AML-193 (cell line): Measurements from ENCODE around the gene SYT9.

Experiments
- DNase-seq, 2 experiments: peaks; one replicate each; lab custom pipeline; 2025; lab: John Stamatoyannopoulos, UW

The SYT9 gene

DNA sequence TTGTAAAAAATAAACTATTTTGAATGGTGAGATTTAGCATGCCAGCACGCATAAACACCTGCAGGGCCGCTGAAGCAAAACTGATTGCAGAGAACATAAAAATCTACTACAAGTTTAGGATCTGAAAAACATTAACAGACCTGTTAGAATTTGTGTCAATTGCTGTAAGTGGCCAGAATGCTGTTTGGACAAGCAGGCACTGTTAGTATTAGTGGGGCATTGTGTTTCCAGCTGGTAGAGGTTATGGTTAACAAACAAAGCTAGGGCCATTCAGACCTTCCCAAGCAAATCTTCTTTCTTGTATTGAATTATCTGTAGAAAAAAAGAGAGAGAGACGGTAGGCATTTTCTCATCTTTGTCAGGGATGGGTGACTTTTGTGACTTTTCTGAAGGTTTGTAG, 176.0 kb downstream of the SYT9 start:
- DNase-seq = no peak

DNA sequence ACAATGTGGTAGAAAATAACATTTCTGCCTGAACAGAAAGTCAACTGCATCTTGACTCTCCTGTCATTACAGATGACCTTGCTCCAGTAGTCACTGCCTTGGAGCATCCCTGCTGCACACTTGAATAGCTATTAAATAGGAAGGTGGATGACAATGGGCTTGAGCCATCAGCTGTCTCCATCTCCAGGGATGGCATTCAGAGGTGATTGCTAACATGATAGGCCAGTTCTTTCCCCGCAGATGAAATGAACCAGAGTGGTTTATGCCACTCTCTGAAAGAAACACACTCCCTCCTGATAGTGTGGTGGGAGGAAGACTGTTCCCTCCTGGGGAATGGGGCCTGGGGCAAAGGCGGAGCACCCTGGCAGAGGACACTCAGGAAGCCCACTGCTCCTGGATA, 176.5 kb downstream of the SYT9 start:
- no peak for DNase-seq

DNA sequence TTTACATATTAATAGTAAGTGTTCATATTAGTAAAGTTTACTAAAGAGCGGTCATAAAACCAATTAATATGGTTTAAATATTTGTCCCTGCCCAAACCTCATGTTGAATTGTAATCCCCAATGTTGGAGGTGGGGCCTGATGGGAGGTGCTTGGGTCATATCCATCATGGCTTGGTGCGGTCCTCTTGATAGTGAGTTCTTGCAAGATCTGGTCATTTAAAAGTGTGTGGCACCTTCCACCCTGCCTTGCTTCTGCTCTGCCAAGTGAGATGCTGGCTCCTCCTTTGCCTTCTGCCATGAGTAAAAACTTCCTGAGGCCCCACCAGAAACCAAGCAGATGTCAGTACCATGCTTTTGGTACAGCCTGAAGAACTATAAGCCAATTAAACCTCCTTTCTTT, 178.8 kb downstream of the SYT9 start:
- DNase-seq = no peak

DNA sequence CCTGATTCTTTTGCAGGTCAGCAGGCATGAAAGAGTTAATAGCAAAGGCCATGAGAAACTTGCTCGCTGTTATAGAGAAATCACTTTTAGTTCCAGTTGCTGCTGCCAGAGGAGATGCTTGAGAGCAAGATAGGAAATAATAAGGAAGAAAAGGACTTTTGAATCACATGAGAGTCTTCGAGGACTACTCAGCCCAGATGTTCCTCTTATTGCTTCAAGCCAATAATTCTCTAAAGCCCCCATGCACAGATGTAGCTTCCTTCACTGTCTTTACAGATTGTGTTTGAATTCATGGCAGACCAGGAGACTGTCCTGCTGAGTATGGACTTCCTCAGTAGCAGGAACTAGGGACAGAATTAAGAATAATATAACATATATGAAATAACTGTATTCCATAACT, 183.5 kb downstream of the SYT9 start:
- DNase-seq = no peak

DNA sequence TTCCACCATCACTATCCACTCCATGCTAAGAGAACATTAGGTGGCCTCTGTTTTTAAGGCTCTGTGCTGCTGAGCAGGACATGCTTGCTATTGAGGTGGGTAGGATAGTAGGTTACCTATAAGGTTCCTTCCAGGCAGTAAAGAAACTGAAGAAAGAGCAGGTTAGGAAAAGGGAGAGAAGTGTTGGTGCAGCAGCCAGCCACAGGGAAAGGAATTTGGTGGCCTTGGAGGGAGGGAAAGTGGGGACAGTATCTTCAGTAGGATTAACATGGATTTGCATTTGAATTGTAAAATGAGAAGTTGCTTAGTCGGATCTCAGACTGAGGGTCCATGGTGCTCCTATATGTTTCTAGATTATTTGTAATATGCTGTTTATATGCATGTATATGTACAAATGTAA, 184.4 kb downstream of the SYT9 start:
- no peak for DNase-seq

DNA sequence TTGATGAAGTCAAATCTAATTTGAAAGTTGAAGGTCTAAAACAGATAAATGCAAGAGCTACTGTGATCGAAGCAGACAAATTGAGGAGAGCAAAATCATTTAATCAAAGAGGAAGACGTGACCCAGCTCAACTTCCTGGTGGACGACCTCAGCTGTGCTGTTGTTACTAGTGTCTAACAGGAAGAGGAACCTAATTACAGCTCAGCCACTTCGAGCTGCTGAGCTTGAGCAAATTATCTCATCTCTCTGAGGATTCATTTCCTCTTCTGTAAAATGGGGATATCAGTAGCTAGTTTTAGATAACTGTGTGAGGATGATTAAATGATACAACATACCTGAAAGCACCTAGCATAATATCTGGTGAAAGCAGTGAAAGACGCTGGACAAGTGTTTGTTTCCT, 185.0 kb downstream of the SYT9 start:
- DNase-seq = peak; percentile 59 to 77

DNA sequence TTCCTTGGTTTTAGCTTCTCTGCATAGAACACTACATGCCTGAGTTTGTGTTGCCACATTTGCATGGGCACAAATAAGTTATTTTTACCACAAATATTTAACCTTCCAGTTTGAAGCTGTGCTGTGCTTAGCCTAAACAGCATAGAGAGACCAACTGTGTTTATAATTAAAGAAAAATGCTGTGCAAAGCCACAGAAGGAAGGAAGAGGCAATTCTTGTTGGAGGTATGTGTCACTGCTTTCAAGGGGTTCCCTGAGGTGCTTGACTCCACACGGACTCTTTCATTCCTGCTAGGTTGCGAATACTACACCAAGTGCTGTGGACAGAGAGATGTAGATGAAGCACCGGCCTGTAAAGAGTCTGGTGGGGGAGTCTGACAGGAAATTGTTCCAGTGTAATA, 186.0 kb downstream of the SYT9 start:
- DNase-seq = no peak

DNA sequence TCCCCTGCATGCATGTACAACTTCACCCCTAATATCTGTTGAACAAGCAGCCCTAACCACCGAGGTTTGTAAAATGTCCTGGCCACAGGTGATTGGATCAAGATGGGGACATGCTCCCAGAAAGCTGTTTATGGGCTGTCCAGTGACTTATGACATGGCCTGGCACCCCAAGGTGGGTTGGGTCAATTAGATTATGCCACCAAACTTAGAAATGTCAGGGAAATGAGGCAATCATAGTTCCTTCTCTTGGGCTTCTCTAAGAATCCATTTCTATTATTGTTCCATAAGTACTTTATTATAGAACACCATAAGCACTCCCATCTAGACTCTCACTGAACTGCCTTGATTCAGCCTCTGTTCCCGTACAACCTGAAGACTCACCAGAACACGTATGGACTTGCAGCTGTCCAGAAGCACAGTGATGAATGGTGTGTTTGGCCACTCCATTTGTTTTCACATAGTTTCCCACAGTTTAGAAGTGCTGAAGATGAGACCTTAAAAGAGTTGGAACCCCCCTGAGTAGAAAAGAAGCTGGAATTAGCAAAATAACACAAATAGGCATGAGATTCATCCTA, 188.1 kb downstream of the SYT9 start:
- no peak for DNase-seq

DNA sequence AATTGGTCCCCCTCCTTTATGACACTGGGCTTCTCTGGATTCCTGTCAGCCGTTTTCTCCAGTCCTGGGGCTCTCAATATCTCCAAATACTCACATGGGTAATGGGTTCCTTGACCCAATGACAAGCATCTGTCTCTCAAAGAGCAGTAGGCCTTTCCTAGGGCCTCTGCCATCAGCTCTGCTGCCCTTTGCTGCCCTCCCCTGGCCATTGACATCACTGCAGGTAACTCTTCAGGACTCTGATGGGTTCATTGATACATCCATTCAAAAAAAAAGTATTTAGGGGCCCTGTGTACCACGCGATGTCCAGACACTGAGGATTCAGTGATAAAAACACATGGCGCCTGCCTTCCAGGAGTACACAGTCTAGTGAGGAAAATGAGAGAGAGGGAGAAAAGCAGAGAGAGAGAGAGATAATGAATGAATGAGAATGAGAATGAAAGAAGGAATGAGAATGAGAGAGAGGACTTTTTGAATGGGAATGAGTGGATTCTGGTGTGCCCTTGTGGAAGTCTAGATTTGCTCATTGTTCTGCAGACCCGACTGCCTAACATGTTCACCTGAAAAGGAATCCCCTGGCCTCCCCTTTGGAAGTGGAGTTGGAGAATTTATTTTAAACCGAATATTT, 191.0 kb downstream of the SYT9 start:
- DNase-seq = peak; percentile 9 to 49

DNA sequence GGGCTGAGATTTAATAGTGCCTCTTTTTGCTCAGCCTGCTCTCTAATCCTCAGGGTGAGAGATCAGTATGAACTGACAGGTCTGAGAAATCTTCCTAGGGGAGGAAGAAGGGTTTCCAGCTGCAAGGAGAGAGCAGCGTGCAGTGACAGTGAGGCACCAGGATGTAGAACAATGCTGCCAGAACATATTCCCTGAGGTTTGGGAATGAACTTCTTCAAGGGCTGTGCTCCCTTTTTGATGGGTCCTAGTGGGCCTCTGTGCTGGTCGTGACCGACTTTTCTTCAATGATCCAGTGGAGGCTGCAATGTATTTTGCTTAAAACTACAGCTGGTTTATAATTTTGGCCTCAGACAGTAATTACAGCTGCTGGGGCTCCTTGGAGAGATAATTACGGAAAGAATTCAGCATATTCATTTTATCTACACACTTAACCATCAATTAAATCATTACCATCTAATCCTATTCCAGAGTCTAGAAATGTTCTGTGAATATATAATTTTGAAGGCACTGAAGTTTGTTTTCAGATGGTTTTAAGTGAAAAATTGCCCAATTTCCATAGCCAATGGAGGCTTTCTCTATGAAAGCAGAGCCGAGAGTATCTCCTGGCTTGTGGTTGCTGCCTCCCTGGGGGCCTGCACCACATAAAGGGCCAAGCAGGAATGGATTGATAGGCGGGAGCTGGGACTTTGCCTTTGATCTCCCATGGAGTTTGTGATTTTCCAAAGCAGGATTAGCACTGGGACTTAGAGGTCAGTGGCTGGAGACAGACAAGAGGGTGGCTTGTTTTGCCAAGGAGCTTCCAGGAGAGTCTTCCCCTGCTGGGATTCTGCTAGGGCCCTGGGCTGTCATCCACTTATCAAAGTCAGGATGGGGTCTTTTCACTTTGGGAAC, 192.6 kb downstream of the SYT9 start:
- no peak for DNase-seq

DNA sequence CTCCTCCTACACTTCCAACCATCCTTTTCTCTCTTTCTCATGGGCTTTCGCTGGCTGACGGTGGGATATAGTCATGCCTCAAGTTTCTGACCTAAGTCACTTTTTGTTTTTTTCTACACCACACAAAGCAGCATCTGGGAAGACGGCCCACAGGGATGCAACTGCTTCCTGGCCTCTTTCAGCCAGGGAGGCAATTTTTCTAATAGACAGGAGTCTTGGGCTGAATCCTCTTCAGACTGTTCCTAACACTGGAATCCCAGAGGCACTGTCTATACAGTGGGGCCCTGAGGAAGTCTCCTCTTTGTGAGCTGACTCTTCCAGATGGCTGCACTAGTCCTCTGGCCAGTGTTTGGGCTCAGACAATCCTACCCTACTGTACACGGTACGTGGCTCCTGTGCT, 193.9 kb downstream of the SYT9 start:
- DNase-seq = no peak

DNA sequence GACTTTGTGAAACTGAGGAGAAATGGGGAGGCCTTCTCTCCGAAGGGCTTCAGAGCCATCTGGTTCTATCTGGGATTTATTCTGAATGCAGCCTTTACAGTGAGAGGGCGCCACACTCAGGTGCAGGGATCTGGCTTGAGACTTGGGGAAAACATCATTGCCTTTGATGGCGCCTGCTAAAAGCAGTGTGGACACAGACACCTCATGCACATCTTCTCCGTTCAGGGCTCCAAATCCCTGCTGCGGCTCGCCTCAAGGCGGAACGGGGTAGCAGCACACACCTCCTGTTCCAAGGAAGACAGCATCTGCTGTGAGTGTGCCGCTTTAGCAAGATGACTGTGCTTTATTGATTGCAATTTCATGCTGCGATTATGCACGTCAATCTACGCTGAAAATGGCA, 196.5 kb downstream of the SYT9 start:
- DNase-seq = no peak

DNA sequence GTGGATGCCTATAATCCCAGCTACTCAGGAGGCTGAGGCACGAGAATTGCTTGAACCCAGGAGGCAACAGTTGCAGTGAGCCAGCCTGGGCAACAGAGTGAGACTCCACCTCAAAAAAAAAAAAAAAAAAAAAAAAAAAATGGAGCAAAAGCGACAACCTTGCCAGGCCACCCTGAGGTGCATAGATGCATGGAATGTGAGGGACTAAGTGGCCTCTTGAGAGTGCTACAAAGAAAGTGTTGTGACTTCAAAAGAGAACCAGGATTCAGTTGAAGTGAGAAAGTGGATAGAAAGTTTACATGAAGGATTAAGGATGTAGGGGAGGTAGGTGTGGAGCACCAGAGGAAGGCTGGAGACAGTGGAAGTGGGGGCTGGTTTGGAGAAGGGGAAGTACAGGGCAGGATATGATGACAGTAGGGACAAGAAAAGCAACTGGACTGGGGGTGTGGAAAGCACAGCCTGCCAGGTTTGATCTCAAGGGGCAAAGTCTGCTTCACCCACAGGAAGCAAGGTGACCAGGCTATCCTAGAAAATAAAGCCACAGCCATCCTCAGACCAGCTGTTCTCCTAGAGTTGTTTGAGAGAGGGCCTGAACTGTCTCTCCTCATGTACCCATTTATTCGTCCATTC, 197.6 kb downstream of the SYT9 start:
- DNase-seq = peak in 1 of 2 experiments; percentile 12

DNA sequence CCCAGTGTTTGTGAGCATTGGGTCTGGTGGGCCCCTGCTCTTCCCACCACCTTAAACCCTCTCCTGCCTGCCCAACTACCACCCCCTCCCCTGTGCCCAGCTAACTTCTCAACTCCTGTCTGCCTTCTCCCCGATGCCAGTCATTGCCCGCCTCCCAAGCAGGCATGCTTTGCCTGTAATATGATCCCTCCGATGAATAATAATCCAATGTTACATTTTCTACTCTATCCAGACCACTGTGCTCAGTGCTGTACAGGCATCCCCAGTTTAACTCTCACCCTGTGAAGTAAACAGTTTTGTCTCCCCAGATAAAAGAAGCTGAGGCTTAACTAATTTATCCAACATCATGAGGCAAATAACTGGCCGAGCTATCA, 198.1 kb downstream of the SYT9 start:
- DNase-seq = no peak

DNA sequence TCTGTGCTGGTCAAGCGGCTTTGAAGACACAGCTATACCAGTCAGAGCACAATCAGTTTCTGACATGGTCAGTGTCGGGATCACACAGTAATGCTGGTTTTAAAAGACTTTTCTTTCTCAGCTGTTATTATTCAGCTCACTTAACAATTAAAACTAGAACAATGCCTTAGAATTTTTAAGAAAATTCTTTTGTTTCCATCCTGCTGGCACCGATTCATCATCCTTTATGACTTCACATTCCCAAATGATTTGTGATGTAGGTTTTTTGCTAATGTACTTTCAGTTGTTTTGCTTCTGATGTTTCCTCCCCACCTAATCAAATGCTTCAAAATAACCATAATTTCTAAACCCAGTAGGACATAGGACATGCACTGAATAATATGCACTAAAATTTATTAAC, 199.1 kb downstream of the SYT9 start:
- DNase-seq = no peak

DNA sequence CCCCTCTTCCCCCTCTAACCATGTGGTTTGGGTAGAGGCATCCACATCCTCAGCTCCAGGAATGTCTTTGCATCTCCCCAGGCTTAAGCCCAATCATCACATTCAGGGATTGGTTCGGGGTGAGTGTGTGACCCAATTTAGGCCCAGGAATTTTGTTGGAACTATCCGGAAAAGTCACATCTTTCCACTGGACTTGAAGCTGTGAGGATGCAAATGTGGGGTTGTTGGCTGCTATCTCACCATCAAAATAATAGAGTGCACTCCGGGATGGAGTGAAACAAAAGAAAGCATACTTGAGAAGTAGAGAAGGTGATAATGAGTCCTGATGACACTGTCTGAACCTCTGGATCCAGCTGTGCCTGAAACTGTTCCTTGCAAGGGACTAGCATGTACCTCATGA, 199.8 kb downstream of the SYT9 start:
- no peak for DNase-seq

DNA sequence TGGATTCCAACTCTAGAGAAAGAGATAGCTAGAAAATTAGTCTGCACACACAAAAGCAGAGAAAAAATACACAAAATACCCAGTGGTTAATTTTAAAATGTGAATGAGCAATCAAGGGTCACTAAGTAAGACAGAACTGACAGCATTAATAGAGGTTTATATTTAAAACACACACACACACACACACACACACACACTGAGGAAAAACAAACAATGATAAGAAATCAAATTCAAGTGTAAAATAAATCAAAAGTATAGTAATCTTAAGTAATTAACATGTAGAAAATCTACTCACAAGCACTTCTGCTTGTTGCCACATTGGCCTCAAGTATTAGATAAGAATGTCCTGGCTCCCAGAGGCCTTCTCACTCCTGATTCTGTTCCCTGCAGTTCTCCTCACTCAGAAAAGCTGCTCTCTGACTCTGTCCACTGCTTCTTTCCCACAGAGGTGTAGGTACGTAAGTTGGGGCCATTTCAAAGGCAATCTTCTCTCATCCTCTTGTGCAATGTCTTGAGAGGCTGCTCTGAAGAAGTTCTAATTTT, 200.3 kb downstream of the SYT9 start:
- DNase-seq = no peak

DNA sequence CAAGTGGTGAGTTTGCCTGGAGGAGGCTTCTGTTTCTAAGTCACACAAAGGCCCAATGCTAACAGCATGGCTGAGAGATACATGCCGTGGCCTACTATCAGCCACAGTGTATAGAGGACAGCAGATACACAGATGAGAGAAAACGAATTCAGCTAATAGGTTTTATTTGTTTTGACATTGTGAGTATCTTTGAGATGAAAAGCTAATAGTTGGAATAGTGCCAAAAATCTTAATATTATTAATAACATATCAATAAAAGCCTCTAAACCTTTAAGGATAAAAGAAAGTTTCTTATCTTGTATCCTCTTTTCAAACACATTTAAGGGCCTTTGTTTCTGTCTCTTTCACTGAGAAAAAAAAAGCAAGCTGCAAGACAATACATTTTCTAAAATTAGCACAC, 203.2 kb downstream of the SYT9 start:
- DNase-seq = no peak

DNA sequence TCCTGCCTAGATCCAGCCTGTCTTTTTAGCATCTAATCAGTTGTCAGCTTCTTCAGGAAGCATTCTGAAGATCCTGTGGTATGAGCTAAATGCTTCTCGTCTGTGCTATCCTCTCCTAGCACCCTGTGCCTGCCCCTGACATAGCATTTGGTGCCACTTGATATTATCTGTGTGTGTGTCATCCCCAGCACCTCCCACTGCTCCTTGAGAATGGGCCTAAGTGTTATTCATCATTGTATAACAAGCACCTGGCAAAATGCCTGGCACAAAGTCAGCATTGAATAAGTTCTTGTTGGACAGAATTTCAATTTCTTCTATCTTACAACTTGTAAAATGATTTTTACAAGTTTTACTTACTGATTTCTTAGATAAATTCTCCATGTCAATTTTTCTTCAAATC, 205.5 kb downstream of the SYT9 start:
- DNase-seq = no peak

DNA sequence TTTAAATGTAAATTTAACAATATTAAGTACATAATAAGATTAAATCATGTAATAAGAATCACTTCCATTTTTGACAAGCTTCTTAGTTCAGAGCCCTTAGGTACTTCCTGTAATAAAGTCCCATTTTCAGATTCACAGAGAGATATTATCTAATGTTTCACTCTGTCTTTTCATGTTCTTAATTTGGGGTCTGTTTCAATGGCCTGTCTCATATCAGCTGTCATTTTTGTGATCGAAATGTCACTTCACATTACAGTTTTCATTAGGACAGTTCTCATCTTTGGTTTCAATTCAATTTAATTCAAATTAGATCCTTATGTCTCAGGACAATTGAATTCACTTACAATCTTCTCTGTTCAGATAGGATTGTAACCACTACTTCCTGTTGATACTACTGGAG, 211.0 kb downstream of the SYT9 start:
- no peak for DNase-seq

DNA sequence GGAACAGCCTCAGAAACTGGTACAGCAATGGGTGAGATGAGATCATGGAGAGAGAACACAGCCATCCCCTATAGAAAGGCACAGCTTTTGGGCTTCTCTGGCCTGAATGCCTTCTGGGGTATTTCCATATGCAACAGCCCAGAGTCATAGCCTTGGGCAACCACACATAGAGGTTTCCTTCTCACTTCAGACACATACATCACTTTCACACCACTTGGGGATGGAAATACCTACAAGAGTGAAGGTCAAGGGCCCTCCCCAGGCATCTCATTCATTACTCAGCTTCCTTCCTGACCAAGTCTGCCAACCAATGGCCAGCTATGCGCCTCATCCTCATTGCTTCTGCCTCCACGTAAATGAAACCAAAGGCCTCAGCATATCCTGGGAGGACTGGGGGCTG, 215.9 kb downstream of the SYT9 start:
- no peak for DNase-seq

DNA sequence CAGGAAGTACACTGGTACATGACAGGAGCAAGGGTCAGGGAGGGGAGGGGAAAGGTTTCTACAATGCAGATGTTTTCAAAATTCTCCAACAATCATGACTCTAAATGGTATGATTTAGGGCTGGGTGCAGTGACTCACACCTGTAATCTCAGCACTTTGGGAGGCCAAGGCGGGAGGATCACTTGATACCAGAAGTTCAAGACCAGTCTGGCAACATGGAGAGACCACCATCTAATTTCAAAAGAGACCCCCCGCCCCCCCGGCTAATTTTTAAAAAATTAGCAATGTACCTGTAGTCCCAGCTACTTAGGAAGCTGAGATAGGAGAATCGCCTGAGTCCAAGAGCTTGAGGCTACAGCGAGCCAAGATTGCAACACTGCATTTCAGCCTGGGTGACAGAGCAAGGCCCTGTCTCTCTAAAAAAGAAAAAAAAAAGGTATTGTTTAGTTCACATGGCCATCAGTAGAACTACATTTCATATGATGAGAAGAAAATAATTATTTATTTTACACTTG, 217.7 kb downstream of the SYT9 start:
- no peak for DNase-seq
